ENCODE measurements around the gene DNASE1L3.

Gene DNASE1L3

DNA sequence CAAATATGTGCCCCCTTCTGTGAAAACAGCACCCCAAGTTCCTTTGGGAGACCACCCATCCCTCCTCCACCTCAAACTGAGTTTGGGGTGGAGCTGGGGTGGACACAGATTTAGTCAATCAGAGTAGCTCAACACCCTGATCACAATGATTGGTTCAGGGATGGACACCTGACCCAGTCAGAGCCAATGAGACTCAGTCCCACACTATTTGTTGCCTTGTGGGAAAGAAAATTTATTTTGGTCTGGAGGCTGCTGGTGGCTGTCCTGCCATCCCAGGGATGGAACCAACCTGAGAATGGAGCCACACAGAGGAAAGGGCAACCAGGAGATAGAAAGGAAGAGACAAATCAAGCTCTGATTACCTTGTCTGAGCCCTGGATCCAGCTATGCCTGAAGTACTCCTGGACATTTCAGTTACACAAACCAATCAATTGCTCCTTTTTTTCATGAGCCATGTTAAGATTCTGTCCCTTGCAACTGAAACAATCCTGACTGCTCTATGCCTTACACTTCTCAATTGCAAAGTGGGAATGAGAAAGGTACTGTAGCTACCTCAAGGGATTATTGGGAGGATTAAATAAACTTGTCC is 10.6 kb downstream of the DNASE1L3 start:
- no peak for DNase-seq

DNA sequence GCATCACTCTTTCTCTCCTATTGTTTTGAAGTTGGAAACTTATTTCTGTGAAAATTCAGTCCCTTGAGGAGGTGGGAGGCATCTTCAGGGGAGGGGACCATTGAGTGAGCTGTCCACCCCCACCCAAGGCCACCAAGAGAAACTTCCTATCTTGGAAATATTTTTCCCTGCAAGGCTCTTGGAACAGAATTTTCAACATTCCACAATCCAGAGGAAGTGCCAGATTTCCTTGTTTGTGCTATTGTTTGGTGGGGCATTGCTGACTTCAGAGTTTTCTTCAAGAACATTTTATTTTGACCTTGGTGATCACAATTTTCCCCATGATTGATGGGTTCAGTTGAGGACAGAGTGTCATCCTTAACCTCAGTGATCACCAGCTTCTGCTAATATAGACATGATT is 12.0 kb downstream of the DNASE1L3 start:
- no peak for DNase-seq

DNA sequence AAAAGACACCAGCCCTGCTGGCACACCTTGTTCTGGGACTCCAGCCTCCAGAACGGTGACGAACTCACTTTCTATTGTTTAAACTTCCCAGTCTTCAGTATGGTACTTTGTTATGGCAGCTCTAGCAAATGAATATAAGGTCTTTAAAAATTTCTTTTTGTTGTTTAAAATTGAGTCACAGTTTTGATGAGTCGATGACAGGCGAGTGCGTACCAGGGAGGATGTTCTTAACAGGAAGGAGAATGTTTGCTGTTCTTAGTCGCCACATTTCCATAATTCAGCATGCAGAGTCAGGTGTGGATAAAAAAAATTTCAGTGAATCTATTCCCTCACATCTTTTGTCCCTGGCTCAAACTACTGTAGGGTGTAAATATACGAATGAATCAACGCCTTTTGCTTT is 12.4 kb downstream of the DNASE1L3 start:
- no peak for DNase-seq

- no peak for DNase-seq
These were observed 13.2 kb downstream of the DNASE1L3 start for GRCh38 chr3:58197588-58197987.

DNA sequence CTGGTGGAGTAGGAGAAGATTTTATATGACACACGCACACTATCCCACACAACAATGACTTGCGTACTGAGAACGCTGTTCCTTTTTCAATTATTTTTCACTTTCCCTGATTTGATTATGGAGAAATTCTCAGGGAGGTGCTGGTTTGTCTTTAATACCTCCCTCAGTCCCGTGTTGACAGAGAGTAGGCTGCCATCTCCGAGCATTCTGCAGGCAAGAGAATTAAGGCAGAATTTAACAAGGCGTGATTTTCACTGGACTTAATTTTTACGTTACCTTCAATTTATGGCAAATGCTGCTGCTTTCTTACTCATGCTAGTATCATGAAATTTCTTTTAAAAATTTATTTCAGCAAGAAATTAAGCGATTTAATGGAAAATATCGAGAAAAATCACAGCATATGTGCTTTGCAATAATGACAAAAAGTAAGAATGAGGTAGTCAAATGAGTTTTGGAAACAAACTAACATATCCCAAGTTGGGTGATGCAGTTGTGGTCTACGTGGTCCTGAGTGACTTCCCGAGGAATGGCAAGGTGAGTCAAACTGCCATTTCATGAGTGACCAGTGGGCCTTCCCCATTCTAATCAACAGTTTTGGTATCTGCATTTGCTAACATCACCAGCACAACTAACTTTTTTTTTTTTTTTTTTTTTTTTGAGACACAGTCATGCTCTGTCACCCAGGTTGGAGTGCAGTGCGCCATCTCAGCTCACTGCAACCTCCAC is 16.9 kb downstream of the DNASE1L3 start:
- no peak for DNase-seq

DNA sequence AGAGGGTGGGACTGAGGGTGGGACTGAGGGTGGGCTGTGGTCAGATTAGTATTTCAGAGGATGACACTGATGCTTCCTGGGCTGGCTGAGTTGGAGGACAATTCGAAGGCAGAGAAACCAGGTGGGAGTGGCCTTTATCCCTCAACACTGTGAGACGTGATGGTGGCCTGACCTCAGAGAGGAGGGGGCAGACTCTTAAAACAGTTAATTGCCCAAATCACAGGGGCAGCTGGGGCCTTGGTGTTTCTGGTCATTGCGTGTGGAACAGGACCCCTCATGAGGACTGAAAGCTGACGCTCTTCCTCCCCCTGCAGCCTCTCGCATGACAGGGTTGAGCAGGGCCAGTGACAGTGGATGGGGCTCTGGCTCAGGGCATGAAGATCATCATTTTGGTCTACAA is 18.7 kb downstream of the DNASE1L3 start:
- DNase-seq = no peak

DNA sequence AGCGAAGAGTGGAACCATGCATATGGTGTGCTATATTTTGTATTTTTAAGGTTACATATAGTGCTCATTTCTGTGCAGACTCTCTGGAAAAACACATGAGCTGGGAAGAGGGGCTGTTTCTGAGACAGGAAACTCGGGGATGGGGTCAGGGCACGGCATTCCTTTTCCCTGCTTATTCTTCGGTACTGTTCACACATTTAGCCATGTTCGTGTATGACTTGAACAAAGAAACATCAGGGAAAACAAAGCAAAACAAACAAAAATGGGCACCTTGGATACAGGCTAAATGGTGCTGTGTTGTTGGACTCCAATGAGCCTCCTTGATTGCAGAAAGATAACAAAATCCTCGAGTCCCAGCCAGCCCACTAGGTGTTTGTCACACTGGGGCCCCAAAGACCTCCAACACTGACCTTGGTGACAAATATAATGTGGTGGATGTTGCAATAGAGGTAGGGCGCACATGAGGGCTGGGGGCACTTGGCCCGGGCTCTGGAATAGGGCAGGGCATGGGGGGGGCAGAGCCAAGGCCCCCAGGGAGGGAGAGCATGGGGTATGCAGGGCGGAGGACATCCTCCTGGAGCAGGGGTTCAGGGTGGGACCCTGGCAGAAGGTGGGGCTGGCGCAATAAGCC is 19.3 kb downstream of the DNASE1L3 start:
- DNase-seq = no peak

DNA sequence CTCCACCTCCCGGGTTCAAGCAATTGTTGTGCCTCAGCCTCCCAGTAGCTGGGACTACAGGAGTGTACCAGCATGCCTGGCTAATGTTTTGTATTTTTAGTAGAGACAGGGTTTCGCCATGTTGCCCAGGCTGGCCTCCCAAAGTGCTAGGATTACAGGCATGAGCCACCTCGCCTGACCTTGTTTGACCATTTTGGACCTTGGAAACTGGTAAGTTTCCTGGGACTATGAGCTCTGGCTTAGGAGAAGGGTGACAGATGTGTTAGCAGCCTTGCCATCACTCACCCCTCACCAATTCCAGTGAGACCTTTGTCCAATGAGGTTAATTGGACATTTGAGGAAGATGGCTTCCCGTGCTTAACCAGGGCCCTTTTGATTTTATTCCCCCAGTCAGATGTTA is 19.9 kb downstream of the DNASE1L3 start:
- no peak for DNase-seq

DNA sequence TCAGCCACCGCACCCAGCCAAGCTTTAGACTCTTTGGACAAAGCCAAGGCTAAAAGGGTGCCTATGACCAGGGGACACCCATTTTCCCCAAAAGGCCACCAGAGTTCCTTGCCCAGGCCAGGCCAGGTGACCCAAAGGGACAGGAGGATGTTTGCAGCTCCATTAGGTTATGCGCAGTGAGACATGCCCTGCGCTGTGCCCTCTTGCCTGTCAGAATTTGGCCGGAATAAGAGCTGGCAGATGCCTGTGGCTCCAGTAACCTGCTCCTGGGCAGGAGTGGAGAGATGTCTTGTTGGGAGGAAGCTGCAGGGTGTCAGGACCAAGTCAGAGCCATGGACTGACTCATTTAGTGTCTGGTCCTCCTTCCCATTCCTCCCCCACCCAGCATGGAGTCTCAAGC is 20.5 kb downstream of the DNASE1L3 start:
- no peak for DNase-seq

- no peak for DNase-seq
These were observed 21.1 kb downstream of the DNASE1L3 start for GRCh38 chr3:58189691-58190090.

DNA sequence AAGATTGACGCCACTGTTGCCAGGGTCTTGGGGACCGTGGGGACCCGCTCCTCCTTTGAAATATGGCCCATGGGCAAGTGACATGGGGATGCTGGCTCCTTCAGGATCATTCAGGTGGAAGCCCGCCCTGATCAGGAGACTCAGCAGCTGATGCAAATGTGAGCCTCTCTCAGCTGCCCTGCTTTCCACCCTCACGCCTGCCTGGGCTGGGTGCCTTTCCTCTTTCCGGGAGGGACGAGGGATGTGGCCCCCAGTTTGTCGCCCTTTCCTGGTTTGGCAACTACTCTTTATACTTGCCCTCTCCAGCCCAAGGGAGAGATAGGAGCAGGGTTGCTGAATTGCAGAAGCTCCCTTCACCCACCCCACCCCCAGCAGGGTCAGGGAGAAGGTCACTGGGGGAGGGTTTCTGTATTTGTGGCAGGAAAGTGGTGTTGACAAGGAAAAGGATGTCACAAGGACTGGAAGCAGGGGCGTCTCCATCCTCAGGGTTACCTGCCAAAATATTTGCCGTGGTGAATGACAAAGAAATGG is 21.8 kb downstream of the DNASE1L3 start:
- no peak for DNase-seq

DNA sequence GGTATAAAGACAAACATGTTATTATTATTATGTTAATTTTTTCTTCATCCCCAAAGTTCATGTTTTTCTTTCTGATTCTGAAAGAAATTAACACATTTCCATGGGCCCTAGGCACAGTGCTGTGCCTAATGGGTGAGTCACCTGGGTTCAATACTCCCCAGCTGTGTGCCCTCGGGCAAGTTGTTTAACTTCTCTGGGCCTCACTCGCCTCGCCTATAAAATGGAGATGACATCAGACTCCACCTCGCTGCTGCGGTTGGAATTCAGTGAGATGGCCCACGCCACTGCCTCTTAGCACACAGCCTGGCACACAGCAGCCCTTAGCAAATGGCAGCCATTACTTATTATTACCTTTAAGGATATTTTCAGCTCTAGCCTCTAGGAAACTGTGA is 22.6 kb downstream of the DNASE1L3 start:
- no peak for DNase-seq

DNA sequence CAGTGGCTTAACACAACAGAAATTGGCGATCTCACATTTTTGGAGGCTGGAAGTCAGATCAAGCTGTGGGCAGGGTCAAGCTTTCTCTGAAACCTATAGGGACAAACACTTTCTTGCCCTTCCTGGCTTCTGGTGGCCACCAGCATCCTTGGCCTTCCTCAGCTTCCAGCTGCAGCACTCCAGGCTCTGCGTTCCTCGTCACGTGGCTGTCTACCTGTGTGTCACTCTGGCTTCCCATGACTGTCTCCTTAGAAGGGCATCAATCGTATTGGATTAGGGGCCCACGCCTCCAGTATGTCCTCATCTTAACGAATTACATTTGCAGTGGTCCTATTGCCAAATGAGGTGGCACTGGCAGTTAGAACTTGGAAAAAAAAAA is 25.8 kb downstream of the DNASE1L3 start:
- no peak for DNase-seq

GRCh38 chr3:58184309-58184981 is 26.3 kb downstream of the DNASE1L3 start:
- DNase-seq = no peak

- DNase-seq = no peak
These were observed 26.9 kb downstream of the DNASE1L3 start for GRCh38 chr3:58183891-58184290.

- DNase-seq = no peak
These were observed 27.6 kb downstream of the DNASE1L3 start for GRCh38 chr3:58183221-58183620.

- no peak for DNase-seq
These were observed 29.7 kb downstream of the DNASE1L3 start for GRCh38 chr3:58180940-58181587.

DNA sequence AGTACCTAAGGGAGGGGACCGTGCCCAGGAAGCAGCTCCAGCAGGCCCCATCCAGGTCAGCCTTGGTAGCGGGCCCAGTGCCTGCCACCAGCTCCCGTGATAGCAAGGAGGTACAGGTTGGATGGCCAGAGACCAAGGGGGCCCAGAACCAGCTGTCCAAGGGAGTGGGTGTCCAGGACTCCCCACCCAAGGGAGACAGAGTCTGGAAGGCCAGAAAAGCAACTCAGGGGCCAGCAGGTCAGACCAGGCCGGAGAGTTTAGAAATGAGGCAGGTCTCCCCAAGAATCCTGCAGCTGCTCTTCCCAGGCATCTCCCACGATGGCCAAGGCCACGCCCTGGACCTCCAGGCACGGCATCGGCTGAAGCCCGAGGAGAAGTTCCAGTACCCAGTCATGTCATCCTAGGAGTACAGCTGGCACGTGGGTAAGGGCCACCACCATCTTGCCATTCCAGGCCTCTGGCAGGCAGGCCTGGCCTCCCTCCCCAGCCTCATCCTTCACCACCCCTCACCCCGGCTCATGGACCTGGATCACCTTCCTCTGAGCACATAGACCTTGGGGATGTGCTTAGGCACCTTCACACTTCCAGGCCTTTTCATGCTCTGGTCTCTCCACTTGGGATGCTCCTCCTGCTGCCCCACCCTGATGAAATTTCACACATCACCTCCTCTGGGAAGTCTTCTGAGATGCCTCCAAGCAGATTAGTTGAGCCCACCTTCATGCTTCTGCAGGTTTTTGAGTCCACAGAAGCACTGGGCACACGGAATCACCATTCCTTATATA is 30.5 kb downstream of the DNASE1L3 start:
- DNase-seq = no peak

GRCh38 chr3:58179235-58180098 is 31.3 kb downstream of the DNASE1L3 start:
- no peak for DNase-seq

- no peak for DNase-seq
These were observed 32.1 kb downstream of the DNASE1L3 start for GRCh38 chr3:58178528-58179234.
